ENCODE measurements around the gene ZFYVE26. TPM values are rescaled to one million over a fixed set of nuclear protein-coding genes. Genes with fewer than 3 reads are reported as not detected.
A peak's percentile ranks its signal among the peaks of the same experiment; 100 is the strongest.

ZFYVE26 gene
- total and polyA plus RNA-seq, 5 donors, result 5.2 to 17.0 (median 14.4) TPM

GRCh38 chr14:67814821-67815220, 1.6 kb downstream of the ZFYVE26 start:
- Histone ChIP-seq H3K4me1 (ENCODE audit: control insufficient read depth, insufficient read depth, low read length) (no peaks in the 10 kb centered on the region), H3K9me3 (ENCODE audit: control insufficient read depth, low read length) (no peaks in the 10 kb centered on the region), H3K4me3 (ENCODE audit: low read length) (no peak overlapping the region), H3K27ac (ENCODE audit: low read length) (no peak overlapping the region), H3K27me3 (ENCODE audit: control insufficient read depth, insufficient read depth) (no peaks in the 10 kb centered on the region)
- intact Hi-C loops (cut with DNase I), result no loop called here
- WGBS, result 79% methylated on average over 2 of the region's 2 CpGs
- DNase-seq (no peak), ATAC-seq (no peak)

DNA sequence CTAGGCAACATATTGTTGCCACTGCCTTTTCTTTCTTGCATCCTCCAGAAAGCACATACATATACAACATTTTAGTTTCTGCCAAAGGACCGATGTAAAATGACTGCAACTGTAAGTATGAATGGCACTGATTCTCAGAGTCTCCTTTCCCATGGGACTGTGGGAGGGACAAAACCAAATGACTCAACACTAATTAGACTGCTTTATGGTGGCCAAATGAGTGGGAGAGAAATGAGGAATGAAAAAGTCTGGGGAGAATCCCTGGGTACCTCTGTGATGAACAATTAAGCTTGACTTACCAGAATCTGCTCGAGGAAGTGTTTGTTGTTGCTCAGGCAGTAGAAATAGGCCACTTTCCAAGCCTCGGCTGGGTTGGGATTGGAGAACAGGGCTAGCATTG, 10.1 kb downstream of the ZFYVE26 start:
- ATAC-seq (no peak), DNase-seq (no peak)
- Histone ChIP-seq H3K4me3 (ENCODE audit: low read length) (no peak overlapping the region), H3K27ac (ENCODE audit: low read length) (no peak overlapping the region), H3K27me3 (ENCODE audit: control insufficient read depth, insufficient read depth) (no peaks in the 10 kb centered on the region), H3K4me1 (ENCODE audit: control insufficient read depth, insufficient read depth, low read length) (no peaks in the 10 kb centered on the region), H3K9me3 (ENCODE audit: control insufficient read depth, low read length) (no peaks in the 10 kb centered on the region)
- WGBS, result 62% methylated on average over 3 of the region's 3 CpGs
- intact Hi-C loops (cut with DNase I), result no loop called here

DNA sequence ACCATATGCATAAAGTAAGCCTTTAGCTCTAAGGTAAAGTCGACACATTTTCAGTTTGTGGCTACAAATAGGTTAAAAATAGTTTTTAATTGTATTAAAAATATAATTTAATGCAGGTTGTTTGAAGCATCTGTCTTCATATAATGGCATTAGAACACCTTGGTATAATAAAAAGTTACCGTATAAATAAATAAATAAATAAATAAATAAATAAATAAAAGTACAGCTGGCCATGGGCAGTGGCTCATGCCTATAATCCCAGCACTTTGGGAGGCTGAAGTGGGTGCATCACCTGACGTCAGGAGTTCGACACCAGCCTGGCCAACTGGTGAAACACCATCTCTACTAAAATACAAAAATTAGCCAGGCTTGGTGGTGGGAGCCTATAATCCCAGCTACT, 15.6 kb downstream of the ZFYVE26 start:
- Histone ChIP-seq H3K4me3 (ENCODE audit: low read length) (no peak overlapping the region), H3K27ac (ENCODE audit: low read length) (no peak overlapping the region), H3K4me1 (ENCODE audit: control insufficient read depth, insufficient read depth, low read length) (no peaks in the 10 kb centered on the region), H3K27me3 (ENCODE audit: control insufficient read depth, insufficient read depth) (no peaks in the 10 kb centered on the region), H3K9me3 (ENCODE audit: control insufficient read depth, low read length) (no peaks in the 10 kb centered on the region)
- 96% methylated on average over 4 of the region's 4 CpGs for WGBS
- intact Hi-C loops (cut with DNase I), result no loop called here
- DNase-seq (no peak), ATAC-seq (no peak)

- Histone ChIP-seq H3K4me3 (ENCODE audit: low read length) (no peak overlapping the region), H3K4me1 (ENCODE audit: control insufficient read depth, insufficient read depth, low read length) (no peaks in the 10 kb centered on the region), H3K27me3 (ENCODE audit: control insufficient read depth, insufficient read depth) (no peaks in the 10 kb centered on the region), H3K27ac (ENCODE audit: low read length) (no peak overlapping the region), H3K9me3 (ENCODE audit: control insufficient read depth, low read length) (no peaks in the 10 kb centered on the region)
- peak in 1 of 3 donors; percentile 33 for DNase-seq
- intact Hi-C loops (cut with DNase I), result no loop called here
- 96% methylated on average over 20 of the region's 20 CpGs for WGBS
- ATAC-seq, result no peak
These were observed 17.7 kb downstream of the ZFYVE26 start for GRCh38 chr14:67798731-67799130.

- intact Hi-C loops (cut with DNase I), result no loop called here
- ATAC-seq (no peak), DNase-seq (no peak)
- WGBS, result 92% methylated on average over 1 of the region's 1 CpG
- Histone ChIP-seq H3K27ac (ENCODE audit: low read length) (no peak overlapping the region), H3K9me3 (ENCODE audit: control insufficient read depth, low read length) (no peaks in the 10 kb centered on the region), H3K4me3 (ENCODE audit: low read length) (no peak overlapping the region), H3K27me3 (ENCODE audit: control insufficient read depth, insufficient read depth) (no peaks in the 10 kb centered on the region), H3K4me1 (ENCODE audit: control insufficient read depth, insufficient read depth, low read length) (no peaks in the 10 kb centered on the region)
These were observed 28.7 kb downstream of the ZFYVE26 start for GRCh38 chr14:67787673-67788072.

DNA sequence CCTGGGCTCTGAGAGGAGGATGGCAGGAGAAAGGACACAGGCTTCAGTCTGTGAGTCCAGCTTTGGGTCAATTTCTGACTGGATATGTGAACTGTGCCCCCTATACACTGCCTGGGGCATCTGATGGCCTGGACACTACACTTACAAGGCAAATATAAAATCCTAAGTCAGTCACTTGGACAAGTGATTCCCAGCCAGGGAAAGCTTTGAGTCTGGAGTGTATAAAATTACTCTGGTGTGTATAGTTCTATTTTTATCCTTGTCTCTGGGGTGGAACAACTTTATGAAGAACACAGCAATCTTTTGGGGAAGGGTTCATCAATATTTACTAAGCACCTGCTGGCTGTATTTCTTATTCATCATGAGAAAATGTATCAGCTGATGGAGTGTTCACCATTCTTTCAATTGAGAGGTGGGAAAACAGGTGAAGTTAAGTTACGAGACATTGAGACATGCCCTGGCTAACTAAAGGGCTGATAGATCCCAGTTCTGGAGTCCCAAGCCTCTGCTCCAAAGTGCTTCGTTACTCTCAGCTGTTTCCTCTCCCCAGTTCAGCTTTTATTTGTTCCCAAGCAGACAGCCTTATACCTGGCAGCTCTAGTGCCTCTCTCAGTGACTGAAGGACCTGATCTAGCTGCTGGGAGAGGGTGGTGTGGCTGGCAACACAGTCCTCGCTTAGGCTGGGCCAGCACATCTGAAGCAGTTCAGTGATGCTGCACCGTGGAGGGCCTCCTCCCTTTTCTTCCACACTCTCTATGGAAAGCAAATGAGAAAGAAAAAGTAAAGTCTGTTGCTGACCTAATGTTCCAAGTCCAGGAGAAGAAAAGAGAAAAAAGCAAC, 30.9 kb downstream of the ZFYVE26 start:
- DNase-seq, result no peak
- intact Hi-C loops (cut with DNase I), result no loop called here
- 80% methylated on average over 4 of the region's 4 CpGs for WGBS
- Histone ChIP-seq H3K27ac (ENCODE audit: low read length) (no peak overlapping the region), H3K4me1 (ENCODE audit: control insufficient read depth, insufficient read depth, low read length) (no peaks in the 10 kb centered on the region), H3K4me3 (ENCODE audit: low read length) (no peak overlapping the region), H3K27me3 (ENCODE audit: control insufficient read depth, insufficient read depth) (no peaks in the 10 kb centered on the region), H3K9me3 (ENCODE audit: control insufficient read depth, low read length) (no peaks in the 10 kb centered on the region)
- ATAC-seq, result peak in 1 of 2 donors; percentile 44

DNA sequence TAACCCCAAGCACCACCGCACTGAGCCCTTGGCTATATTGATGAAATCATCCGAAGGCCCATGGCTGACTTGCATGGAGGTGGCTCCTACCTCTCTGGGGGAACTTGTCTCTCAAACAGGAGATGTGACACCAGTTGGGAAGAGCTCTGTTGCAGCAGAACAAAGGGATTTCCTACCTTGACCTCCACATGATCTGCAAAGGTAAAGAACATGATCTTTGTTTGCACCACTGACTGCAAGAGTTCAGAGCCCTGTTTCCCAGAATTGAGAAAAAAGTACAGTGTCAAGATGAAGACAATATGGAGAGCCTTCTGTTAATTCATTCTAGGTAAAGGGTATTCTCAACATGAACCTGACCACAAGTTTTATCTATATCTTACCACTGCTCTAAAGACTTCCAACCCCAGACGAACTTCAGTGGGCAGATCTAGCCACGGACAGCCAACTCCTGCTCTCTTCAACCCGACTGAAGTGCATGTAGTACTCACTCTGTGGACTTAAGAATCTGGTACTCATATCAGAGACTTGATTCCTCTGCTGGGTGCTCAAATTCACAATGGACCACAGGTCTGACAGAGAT, 32.1 kb downstream of the ZFYVE26 start:
- ATAC-seq (no peak), DNase-seq (no peak)
- H3K27ac ChIP-seq (ENCODE audit: low read length), result no peak overlapping the region
- H3K27me3 ChIP-seq (ENCODE audit: control insufficient read depth, insufficient read depth), result no peaks in the 10 kb centered on the region
- 91% methylated on average over 5 of the region's 5 CpGs for WGBS
- intact Hi-C loops (cut with DNase I), result no loop called here
- H3K4me1 ChIP-seq (ENCODE audit: control insufficient read depth, insufficient read depth, low read length), result no peaks in the 10 kb centered on the region
- H3K9me3 ChIP-seq (ENCODE audit: control insufficient read depth, low read length), result no peaks in the 10 kb centered on the region
- no peak overlapping the region for H3K4me3 ChIP-seq (ENCODE audit: low read length)

DNA sequence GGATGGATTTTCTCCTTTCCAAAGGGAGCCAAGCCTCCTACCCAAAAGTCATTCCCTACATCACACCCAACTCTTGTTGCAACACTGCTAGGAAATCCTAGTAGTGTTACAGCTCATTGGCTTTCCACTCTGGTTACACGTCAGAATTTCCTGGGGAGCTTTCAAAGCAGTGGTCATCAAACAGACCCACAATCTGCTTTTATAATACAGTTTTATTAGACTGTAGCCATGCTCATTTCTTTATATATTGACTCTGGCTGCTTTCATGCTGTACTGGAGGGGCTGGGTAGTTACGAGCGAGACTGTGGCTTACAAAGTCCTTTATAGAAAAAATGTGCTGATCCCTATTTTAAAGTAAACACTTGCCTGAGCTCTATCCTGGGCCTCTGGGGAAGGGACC, 34.3 kb downstream of the ZFYVE26 start:
- Histone ChIP-seq H3K4me1 (ENCODE audit: control insufficient read depth, insufficient read depth, low read length) (no peaks in the 10 kb centered on the region), H3K27me3 (ENCODE audit: control insufficient read depth, insufficient read depth) (no peaks in the 10 kb centered on the region), H3K4me3 (ENCODE audit: low read length) (no peak overlapping the region), H3K27ac (ENCODE audit: low read length) (no peak overlapping the region), H3K9me3 (ENCODE audit: control insufficient read depth, low read length) (no peaks in the 10 kb centered on the region)
- 87% methylated on average over 3 of the region's 3 CpGs for WGBS
- intact Hi-C loops (cut with DNase I), result no loop called here
- DNase-seq (no peak), ATAC-seq (no peak)

DNA sequence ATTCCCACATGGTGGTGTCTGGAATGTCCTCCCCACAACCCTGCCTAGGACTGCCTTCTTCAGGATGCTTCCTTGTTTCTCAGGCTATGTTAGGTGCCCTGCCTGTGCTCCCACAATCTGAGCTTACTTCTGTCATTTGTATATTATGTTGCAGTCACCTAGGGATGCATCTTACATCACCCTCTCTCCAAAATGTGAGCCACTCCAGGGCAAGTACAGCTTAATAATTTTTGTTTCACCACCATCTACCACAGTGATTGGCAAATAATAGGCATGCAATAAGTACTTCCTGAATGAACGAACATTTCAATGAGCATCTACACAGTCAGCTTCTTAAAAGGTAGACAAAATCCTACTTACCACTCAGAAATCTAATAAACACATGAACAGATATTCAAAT, 37.6 kb downstream of the ZFYVE26 start:
- ATAC-seq (no peak), DNase-seq (no peak)
- no peaks in the 10 kb centered on the region for H3K9me3 ChIP-seq (ENCODE audit: control insufficient read depth, low read length)
- H3K4me1 ChIP-seq (ENCODE audit: control insufficient read depth, insufficient read depth, low read length), result no peaks in the 10 kb centered on the region
- intact Hi-C loops (cut with DNase I), result no loop called here
- 82% methylated on average over 1 of the region's 1 CpG for WGBS
- H3K27ac ChIP-seq (ENCODE audit: low read length), result no peak overlapping the region
- no peaks in the 10 kb centered on the region for H3K27me3 ChIP-seq (ENCODE audit: control insufficient read depth, insufficient read depth)
- no peak overlapping the region for H3K4me3 ChIP-seq (ENCODE audit: low read length)

- no peak for ATAC-seq
- WGBS, result 82% methylated on average over 4 of the region's 4 CpGs
- Histone ChIP-seq H3K4me1 (ENCODE audit: control insufficient read depth, insufficient read depth, low read length) (no peaks in the 10 kb centered on the region), H3K9me3 (ENCODE audit: control insufficient read depth, low read length) (no peaks in the 10 kb centered on the region), H3K27ac (ENCODE audit: low read length) (no peak overlapping the region), H3K4me3 (ENCODE audit: low read length) (no peak overlapping the region), H3K27me3 (ENCODE audit: control insufficient read depth, insufficient read depth) (no peaks in the 10 kb centered on the region)
- no peak for DNase-seq
- intact Hi-C loops (cut with DNase I), result no loop called here
These were observed 39.6 kb downstream of the ZFYVE26 start for GRCh38 chr14:67776653-67777322.

- 96% methylated on average over 5 of the region's 5 CpGs for WGBS
These were observed 42.5 kb downstream of the ZFYVE26 start for GRCh38 chr14:67773844-67774377.

More at GRCh38 chr14:67773844-67774377, 42.5 kb downstream of the ZFYVE26 start:
- no peaks in the 10 kb centered on the region for H3K9me3 ChIP-seq (ENCODE audit: control insufficient read depth, low read length)
- H3K27me3 ChIP-seq (ENCODE audit: control insufficient read depth, insufficient read depth), result no peaks in the 10 kb centered on the region
- H3K4me1 ChIP-seq (ENCODE audit: control insufficient read depth, insufficient read depth, low read length), result no peaks in the 10 kb centered on the region
- H3K27ac ChIP-seq (ENCODE audit: low read length), result no peak overlapping the region
- DNase-seq, result no peak
- no peak overlapping the region for H3K4me3 ChIP-seq (ENCODE audit: low read length)
- ATAC-seq, result no peak
- intact Hi-C loops (cut with DNase I), result no loop called here
